CD14-positive monocyte (primary cell): Measurements from ENCODE around the gene SLC17A5. TPM values are rescaled to one million over a fixed set of nuclear protein-coding genes. Genes with fewer than 3 reads are reported as not detected.

Experiments used
- DNase-seq, 3 donors: peaks; one replicate each; pipeline ENCODE4 v3.0.0-alpha.2; 2011 to 2022
- H2AFZ ChIP-seq: 2 replicates; pipeline ENCODE4 v1.6.0; 2012; ENCODE audit warnings: mild to moderate bottlenecking, low read depth, low read length, inconsistent platforms; ENCODE audit not compliant: insufficient read depth, poor library complexity, severe bottlenecking
- H3K27ac ChIP-seq, 2 donors: 1 replicate in 1 of 2; 2 replicates in 1 of 2; pipeline ENCODE4 v1.5.1; 2012 to 2013; ENCODE audit warnings: low read length in 2 of 2, control low read depth in 1 of 2, inconsistent platforms in 1 of 2, low read depth in 1 of 2, mild to moderate bottlenecking in 1 of 2
- H3K27me3 ChIP-seq, 2 donors: one replicate each; pipeline versions ENCODE4 v1.6.0 to v1.6.1; 2011 to 2013; ENCODE audit warnings: low read length in 2 of 2; ENCODE audit not compliant: control insufficient read depth in 2 of 2, insufficient read depth in 2 of 2
- H3K36me3 ChIP-seq, 2 donors: replicated peaks in 1 of 2; 1 replicate in 1 of 2; 2 replicates in 1 of 2; pipeline versions ENCODE4 v1.5.1 to v1.6.1; 2012 to 2013; ENCODE audit warnings: low read length in 2 of 2, control low read depth in 1 of 2, inconsistent platforms in 1 of 2, mild to moderate bottlenecking in 1 of 2; ENCODE audit not compliant: insufficient read depth in 2 of 2, control insufficient read depth in 1 of 2
- H3K4me1 ChIP-seq, 2 donors: 1 replicate in 1 of 2; 2 replicates in 1 of 2; pipeline versions ENCODE4 v1.5.1 to v1.6.1; 2012 to 2013; ENCODE audit warnings: low read length in 2 of 2, control low read depth in 1 of 2, inconsistent platforms in 1 of 2, mild to moderate bottlenecking in 1 of 2, moderate library complexity in 1 of 2; ENCODE audit not compliant: insufficient read depth in 2 of 2, control insufficient read depth in 1 of 2
- H3K4me2 ChIP-seq: replicated peaks from 2 replicates; pipeline ENCODE3; 2012; ENCODE audit warnings: low read length, moderate library complexity, mild to moderate bottlenecking; ENCODE audit not compliant: poor library complexity, severe bottlenecking; ENCODE audit errors: extremely low read depth
- H3K4me3 ChIP-seq, 3 experiments: fragments of 200-600 bp in 1 of 3; sonication (generic) in 1 of 3; replicated peaks in 1 of 3; 1 replicate in 2 of 3; 2 replicates in 1 of 3; pipeline ENCODE4 v1.5.1; 2011 to 2013; ENCODE audit warnings: low read length in 3 of 3, mild to moderate bottlenecking in 3 of 3, control low read depth in 2 of 3, low read depth in 2 of 3, inconsistent platforms in 1 of 3, moderate library complexity in 1 of 3
- H3K79me2 ChIP-seq: 2 replicates; pipeline ENCODE4 v1.6.0; 2012; ENCODE audit warnings: mild to moderate bottlenecking, control low read depth, inconsistent platforms, low read length, moderate library complexity; ENCODE audit not compliant: insufficient read depth
- H3K9ac ChIP-seq: 2 replicates; pipeline ENCODE4 v1.6.0; 2017; ENCODE audit warnings: low read length, mild to moderate bottlenecking; ENCODE audit not compliant: insufficient read depth, poor library complexity, severe bottlenecking
- H3K9me3 ChIP-seq, 2 donors: replicated peaks in 1 of 2; 1 replicate in 1 of 2; 2 replicates in 1 of 2; pipeline versions ENCODE4 v1.5.1 to v1.6.1; 2012 to 2013; ENCODE audit warnings: low read length in 2 of 2, control low read depth in 1 of 2; ENCODE audit not compliant: control insufficient read depth in 1 of 2, insufficient read depth in 1 of 2
- H4K20me1 ChIP-seq: 2 replicates; pipeline ENCODE4 v1.6.0; 2012; ENCODE audit warnings: mild to moderate bottlenecking, low read length, control low read depth, moderate library complexity; ENCODE audit not compliant: insufficient read depth
- H3K27ac Mint-ChIP-seq, 7 donors: one replicate each; pipeline ENCODE4 v1.8.0; 2020; ENCODE audit warnings: mild to moderate bottlenecking in 7 of 7, mixed read lengths in 7 of 7, moderate library complexity in 6 of 7, inconsistent platforms in 2 of 7
- H3K27me3 Mint-ChIP-seq, 3 donors: one replicate each; pipeline ENCODE4 v1.8.0; 2021 to 2022; ENCODE audit warnings: low read depth in 3 of 3, mild to moderate bottlenecking in 3 of 3, mixed read lengths in 3 of 3, moderate library complexity in 3 of 3, inconsistent platforms in 1 of 3
- H3K36me3 Mint-ChIP-seq, 2 donors: one replicate each; pipeline ENCODE4 v1.8.0; 2020; ENCODE audit warnings: mixed read lengths in 2 of 2, inconsistent platforms in 1 of 2, mild to moderate bottlenecking in 1 of 2
- H3K4me1 Mint-ChIP-seq: one replicate; pipeline ENCODE4 v1.8.0; 2020; ENCODE audit warnings: mild to moderate bottlenecking, mixed read lengths
- H3K4me3 Mint-ChIP-seq, 2 donors: one replicate each; pipeline ENCODE4 v1.8.0; 2020; ENCODE audit warnings: mild to moderate bottlenecking in 2 of 2, mixed read lengths in 2 of 2, moderate library complexity in 1 of 2
- H3K9me3 Mint-ChIP-seq, 7 donors: one replicate each; pipeline ENCODE4 v1.8.0; 2020 to 2022; ENCODE audit warnings: mixed read lengths in 7 of 7, mild to moderate bottlenecking in 6 of 7, moderate library complexity in 6 of 7, inconsistent platforms in 2 of 7
- CTCF ChIP-seq: fragments of 200-600 bp; IDR thresholded peaks from one replicate; pipeline ENCODE4 v1.8.0; 2022; ENCODE audit warnings: antibody characterized with exemption, mild to moderate bottlenecking
- WGBS: methylation state at CpG from one replicate; pipeline ENCODE4 v1.1.5; 2013; ENCODE audit warnings: missing lambda C conversion rate; ENCODE audit not compliant: insufficient coverage; 5-methylcytosine and 5-hydroxymethylcytosine counted together
- intact Hi-C, 2 donors: fragments of 100-400 bp; cut with micrococcal nuclease; formaldehyde crosslinking; loops; one replicate each; pipeline versions ENCODE4 v1.15.0 to v1.15.1; 2023
- polyA plus RNA-seq, 3 donors: library from polyadenylated mRNA; depleted of rRNA in 1 of 3; unstranded in 2 of 3; stranded (reverse) in 1 of 3; fragments of 300-500 nt in 2 of 3; fragments of >200 nt in 1 of 3; fragmentation: Illumina TruSeq in 2 of 3; gene quantifications; 1 replicate in 2 of 3; 2 replicates in 1 of 3; pipeline ENCODE4 v1.2.3, GENCODE V29; 2012 to 2021

Gene SLC17A5
- polyA plus RNA-seq, 3 donors, result 5.3 to 11.6 (median 9.4) TPM

GRCh38 chr6:73614802-73615201 is 39.0 kb downstream of the SLC17A5 start:
- WGBS, result 100% methylated on average over 3 of the region's 6 CpGs

GRCh38 chr6:73613806-73614536 is 39.8 kb downstream of the SLC17A5 start:
- Histone ChIP-seq H4K20me1 (no peaks in the 10 kb centered on the region), H3K36me3 (peaks cover 51 to 81% of the 10 kb centered on the region in 2 donors), H3K79me2 (no peaks in the 10 kb centered on the region), H3K9ac (no peak overlapping the region), H3K27me3 (no peaks in the 10 kb centered on the region), H3K4me1 (no peaks in the 10 kb centered on the region), H3K9me3 (no peaks in the 10 kb centered on the region), H3K4me2 (no peak overlapping the region), H3K27ac (no peak overlapping the region), H2AFZ (no peak overlapping the region), H3K4me3 (no peak overlapping the region)
- Mint-ChIP-seq H3K4me3 (no peak overlapping the region), H3K27me3 (no peaks in the 10 kb centered on the region), H3K27ac (peak overlapping the region in 1 of 7 donors; percentile 41), H3K36me3 (peaks cover 42 to 85% of the 10 kb centered on the region in 2 donors), H3K9me3 (no peaks in the 10 kb centered on the region), H3K4me1 (no peaks in the 10 kb centered on the region)
- intact Hi-C loops, result loop anchor here in 1 of 2 donors (5.0 kb wide), 1 partner anchor 97 kb away; no protein-coding TSS in a partner anchor
- DNase-seq, result no peak
- 96% methylated on average over 5 of the region's 6 CpGs for WGBS
- TF ChIP-seq CTCF, result no peak

More at GRCh38 chr6:73614802-73615201, 39.0 kb downstream of the SLC17A5 start:
- Histone ChIP-seq H3K9me3 (no peaks in the 10 kb centered on the region), H3K4me3 (no peak overlapping the region), H3K79me2 (no peaks in the 10 kb centered on the region), H3K9ac (no peak overlapping the region), H3K27ac (no peak overlapping the region), H4K20me1 (no peaks in the 10 kb centered on the region), H3K36me3 (peaks cover 49 to 76% of the 10 kb centered on the region in 2 donors), H3K27me3 (no peaks in the 10 kb centered on the region), H3K4me1 (no peaks in the 10 kb centered on the region), H3K4me2 (no peak overlapping the region), H2AFZ (no peak overlapping the region)
- H3K36me3 Mint-ChIP-seq, result peaks cover 40 to 80% of the 10 kb centered on the region in 2 donors
- no peak overlapping the region for H3K4me3 Mint-ChIP-seq
- intact Hi-C loops, result loop anchor here in 1 of 2 donors (5.0 kb wide), 1 partner anchor 98 kb away; no protein-coding TSS in a partner anchor
- H3K9me3 Mint-ChIP-seq, result no peaks in the 10 kb centered on the region
- no peak for TF ChIP-seq CTCF
- no peaks in the 10 kb centered on the region for H3K27me3 Mint-ChIP-seq
- H3K4me1 Mint-ChIP-seq, result no peaks in the 10 kb centered on the region
- H3K27ac Mint-ChIP-seq, result peak overlapping the region in 1 of 7 donors; percentile 7
- no peak for DNase-seq
